SK-N-SH treated with all-trans-retinoic acid at 6 μM for 48 hours (cell line): ENCODE data around the gene RNF10.

Experiments used
- ATAC-seq: fragments of 200-7000 bp; cut with Tn5 transposase; 3 replicates; pipeline ENCODE4 v1.9.1; 2020; ENCODE audit warnings: mild to moderate bottlenecking, moderate library complexity
- ARNTL ChIP-seq: fragments of 450-650 bp; formaldehyde crosslinking; IDR thresholded peaks from 2 replicates; pipeline ENCODE4 v1.5.0; 2020; ENCODE audit warnings: low read depth, mild to moderate bottlenecking, moderate library complexity, borderline replicate concordance
- CSDC2 ChIP-seq: fragments of 250-450 bp; sonication (Bioruptor Pico); IDR thresholded peaks from 2 replicates; pipeline ENCODE4 v1.5.0; 2020; ENCODE audit warnings: mild to moderate bottlenecking, moderate library complexity
- ESRRG ChIP-seq: fragments of 250-450 bp; sonication (Bioruptor Pico); IDR thresholded peaks from 2 replicates; pipeline ENCODE4 v1.6.1; 2021; ENCODE audit warnings: mild to moderate bottlenecking
- GLIS3 ChIP-seq: fragments of 250-450 bp; sonication (Bioruptor Pico); IDR thresholded peaks from 2 replicates; pipeline ENCODE4 v1.5.0; 2020; ENCODE audit warnings: mild to moderate bottlenecking, moderate library complexity
- ISL1 ChIP-seq: fragments of 250-450 bp; sonication (Bioruptor Pico); IDR thresholded peaks from 2 replicates; pipeline ENCODE4 v2.1.2; 2022; ENCODE audit warnings: mild to moderate bottlenecking, moderate library complexity
- OSR1 ChIP-seq: fragments of 250-450 bp; sonication (Bioruptor Pico); IDR thresholded peaks from 2 replicates; pipeline ENCODE4 v1.8.0; 2022; ENCODE audit warnings: moderate library complexity, mild to moderate bottlenecking, inconsistent platforms
- PPARA ChIP-seq: fragments of 250-450 bp; sonication (Bioruptor Pico); IDR thresholded peaks from 2 replicates; pipeline ENCODE4 v1.5.0; 2020; ENCODE audit warnings: mild to moderate bottlenecking, borderline replicate concordance
- RARB ChIP-seq: fragments of 250-450 bp; sonication (Bioruptor Pico); IDR thresholded peaks from 2 replicates; pipeline ENCODE4 v1.8.0; 2021; ENCODE audit warnings: mild to moderate bottlenecking, moderate library complexity
- SNAI2 ChIP-seq: fragments of 250-450 bp; sonication (Bioruptor Pico); IDR thresholded peaks from 2 replicates; pipeline ENCODE4 v1.5.0; 2020; ENCODE audit warnings: mild to moderate bottlenecking, moderate library complexity
- TCF4 ChIP-seq: fragments of 250-450 bp; sonication (Bioruptor Pico); IDR thresholded peaks from 2 replicates; pipeline ENCODE4 v1.8.0; 2021; ENCODE audit warnings: mild to moderate bottlenecking, moderate library complexity, borderline replicate concordance
- TOX ChIP-seq: fragments of 250-450 bp; sonication (Bioruptor Pico); IDR thresholded peaks from 2 replicates; pipeline ENCODE4 v1.8.0; 2021; ENCODE audit warnings: mild to moderate bottlenecking, moderate library complexity, borderline replicate concordance
- ZC3H10 ChIP-seq: fragments of 250-450 bp; sonication (Bioruptor Pico); IDR thresholded peaks from 2 replicates; pipeline ENCODE4 v1.5.1; 2021; ENCODE audit warnings: mild to moderate bottlenecking, moderate library complexity
- ZFP30 ChIP-seq: fragments of 450-650 bp; formaldehyde crosslinking; IDR thresholded peaks from 2 replicates; pipeline ENCODE4 v1.5.0; 2022; ENCODE audit warnings: mild to moderate bottlenecking, moderate library complexity
- ZNF8 ChIP-seq: fragments of 450-650 bp; formaldehyde crosslinking; IDR thresholded peaks from 2 replicates; pipeline ENCODE4 v1.5.0; 2020; ENCODE audit warnings: mild to moderate bottlenecking, moderate library complexity
- TF ChIP-seq, protein P1 (sequence below): fragments of 250-450 bp; sonication (Bioruptor Pico); IDR thresholded peaks from 2 replicates; pipeline ENCODE4 v1.8.0; 2021; ENCODE audit warnings: low read depth, mild to moderate bottlenecking, moderate library complexity, borderline replicate concordance
- TF ChIP-seq, protein P2 (sequence below): fragments of 250-450 bp; sonication (Bioruptor Pico); IDR thresholded peaks from 2 replicates; pipeline ENCODE4 v1.5.1; 2021; ENCODE audit warnings: mild to moderate bottlenecking, moderate library complexity
- TF ChIP-seq, protein P3 (sequence below): fragments of 250-450 bp; sonication (Bioruptor Pico); IDR thresholded peaks from 2 replicates; pipeline ENCODE4 v1.5.1; 2020; ENCODE audit warnings: low read depth, mild to moderate bottlenecking, moderate library complexity
- TF ChIP-seq, protein P4 (sequence below): fragments of 250-450 bp; sonication (Bioruptor Pico); IDR thresholded peaks from 2 replicates; pipeline ENCODE4 v1.8.0; 2020; ENCODE audit warnings: mild to moderate bottlenecking, moderate library complexity, borderline replicate concordance
- TF ChIP-seq, protein P5 (sequence below): fragments of 250-450 bp; sonication (Bioruptor Pico); IDR thresholded peaks from 2 replicates; pipeline ENCODE4 v1.5.0; 2020; ENCODE audit warnings: mild to moderate bottlenecking, moderate library complexity

The RNF10 gene

DNA sequence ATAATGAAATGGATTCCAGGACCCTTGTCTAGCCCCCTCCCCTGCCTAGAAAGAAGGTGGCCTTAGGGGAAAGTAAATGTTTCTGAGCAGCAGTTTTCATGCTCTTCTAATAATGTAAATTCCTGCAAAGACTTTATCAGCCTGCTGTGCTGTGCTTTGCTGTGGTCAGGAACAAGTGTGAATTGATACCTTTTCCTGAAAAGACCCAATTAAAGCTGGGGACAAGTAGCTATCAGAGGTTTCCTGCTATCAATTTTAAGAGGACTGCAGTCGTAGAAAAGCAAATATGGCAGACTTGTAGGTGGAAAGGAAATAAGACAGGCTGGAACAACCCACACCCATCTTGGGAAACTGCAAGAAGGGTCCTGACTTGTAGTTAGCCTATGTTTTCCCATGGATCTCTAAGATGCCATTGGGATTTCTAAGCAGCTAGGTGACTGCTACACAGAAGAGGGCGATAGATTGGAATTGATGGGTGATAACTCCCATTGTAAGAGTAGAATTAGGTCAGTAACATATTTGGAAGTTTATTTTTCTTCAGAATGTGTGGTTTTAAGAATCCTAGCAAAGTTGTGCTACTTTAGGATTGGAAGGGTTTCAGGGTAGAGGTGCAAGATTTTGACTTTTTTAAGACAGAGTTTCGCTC, 35.2 kb upstream of the RNF10 start:
- TF ChIP-seq TOX (CRISPR knock-in tag) (no peak), ZNF8 (no peak), SNAI2 (CRISPR knock-in tag) (no peak), OSR1 (CRISPR knock-in tag) (no peak), ESRRG (CRISPR knock-in tag) (no peak), RARB (CRISPR knock-in tag) (no peak), GLIS3 (no peak), ARNTL (CRISPR knock-in tag) (no peak), ZFP30 (CRISPR knock-in tag) (no peak), PPARA (CRISPR knock-in tag) (no peak), ZC3H10 (CRISPR knock-in tag) (no peak), TCF4 (CRISPR knock-in tag) (no peak)
- TF ChIP-seq, protein P1, sequence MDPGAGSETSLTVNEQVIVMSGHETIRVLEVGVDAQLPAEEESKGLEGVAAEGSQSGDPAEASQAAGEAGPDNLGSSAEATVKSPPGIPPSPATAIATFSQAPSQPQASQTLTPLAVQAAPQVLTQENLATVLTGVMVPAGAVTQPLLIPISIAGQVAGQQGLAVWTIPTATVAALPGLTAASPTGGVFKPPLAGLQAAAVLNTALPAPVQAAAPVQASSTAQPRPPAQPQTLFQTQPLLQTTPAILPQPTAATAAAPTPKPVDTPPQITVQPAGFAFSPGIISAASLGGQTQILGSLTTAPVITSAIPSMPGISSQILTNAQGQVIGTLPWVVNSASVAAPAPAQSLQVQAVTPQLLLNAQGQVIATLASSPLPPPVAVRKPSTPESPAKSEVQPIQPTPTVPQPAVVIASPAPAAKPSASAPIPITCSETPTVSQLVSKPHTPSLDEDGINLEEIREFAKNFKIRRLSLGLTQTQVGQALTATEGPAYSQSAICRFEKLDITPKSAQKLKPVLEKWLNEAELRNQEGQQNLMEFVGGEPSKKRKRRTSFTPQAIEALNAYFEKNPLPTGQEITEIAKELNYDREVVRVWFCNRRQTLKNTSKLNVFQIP (CRISPR knock-in tag) = no peak
- TF ChIP-seq, protein P2, sequence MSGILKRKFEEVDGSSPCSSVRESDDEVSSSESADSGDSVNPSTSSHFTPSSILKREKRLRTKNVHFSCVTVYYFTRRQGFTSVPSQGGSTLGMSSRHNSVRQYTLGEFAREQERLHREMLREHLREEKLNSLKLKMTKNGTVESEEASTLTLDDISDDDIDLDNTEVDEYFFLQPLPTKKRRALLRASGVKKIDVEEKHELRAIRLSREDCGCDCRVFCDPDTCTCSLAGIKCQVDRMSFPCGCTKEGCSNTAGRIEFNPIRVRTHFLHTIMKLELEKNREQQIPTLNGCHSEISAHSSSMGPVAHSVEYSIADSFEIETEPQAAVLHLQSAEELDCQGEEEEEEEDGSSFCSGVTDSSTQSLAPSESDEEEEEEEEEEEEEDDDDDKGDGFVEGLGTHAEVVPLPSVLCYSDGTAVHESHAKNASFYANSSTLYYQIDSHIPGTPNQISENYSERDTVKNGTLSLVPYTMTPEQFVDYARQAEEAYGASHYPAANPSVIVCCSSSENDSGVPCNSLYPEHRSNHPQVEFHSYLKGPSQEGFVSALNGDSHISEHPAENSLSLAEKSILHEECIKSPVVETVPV (CRISPR knock-in tag) = no peak
- TF ChIP-seq, protein P3, sequence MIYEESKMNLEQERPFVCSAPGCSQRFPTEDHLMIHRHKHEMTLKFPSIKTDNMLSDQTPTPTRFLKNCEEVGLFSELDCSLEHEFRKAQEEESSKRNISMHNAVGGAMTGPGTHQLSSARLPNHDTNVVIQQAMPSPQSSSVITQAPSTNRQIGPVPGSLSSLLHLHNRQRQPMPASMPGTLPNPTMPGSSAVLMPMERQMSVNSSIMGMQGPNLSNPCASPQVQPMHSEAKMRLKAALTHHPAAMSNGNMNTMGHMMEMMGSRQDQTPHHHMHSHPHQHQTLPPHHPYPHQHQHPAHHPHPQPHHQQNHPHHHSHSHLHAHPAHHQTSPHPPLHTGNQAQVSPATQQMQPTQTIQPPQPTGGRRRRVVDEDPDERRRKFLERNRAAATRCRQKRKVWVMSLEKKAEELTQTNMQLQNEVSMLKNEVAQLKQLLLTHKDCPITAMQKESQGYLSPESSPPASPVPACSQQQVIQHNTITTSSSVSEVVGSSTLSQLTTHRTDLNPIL (CRISPR knock-in tag) = no peak
- TF ChIP-seq, protein P4, sequence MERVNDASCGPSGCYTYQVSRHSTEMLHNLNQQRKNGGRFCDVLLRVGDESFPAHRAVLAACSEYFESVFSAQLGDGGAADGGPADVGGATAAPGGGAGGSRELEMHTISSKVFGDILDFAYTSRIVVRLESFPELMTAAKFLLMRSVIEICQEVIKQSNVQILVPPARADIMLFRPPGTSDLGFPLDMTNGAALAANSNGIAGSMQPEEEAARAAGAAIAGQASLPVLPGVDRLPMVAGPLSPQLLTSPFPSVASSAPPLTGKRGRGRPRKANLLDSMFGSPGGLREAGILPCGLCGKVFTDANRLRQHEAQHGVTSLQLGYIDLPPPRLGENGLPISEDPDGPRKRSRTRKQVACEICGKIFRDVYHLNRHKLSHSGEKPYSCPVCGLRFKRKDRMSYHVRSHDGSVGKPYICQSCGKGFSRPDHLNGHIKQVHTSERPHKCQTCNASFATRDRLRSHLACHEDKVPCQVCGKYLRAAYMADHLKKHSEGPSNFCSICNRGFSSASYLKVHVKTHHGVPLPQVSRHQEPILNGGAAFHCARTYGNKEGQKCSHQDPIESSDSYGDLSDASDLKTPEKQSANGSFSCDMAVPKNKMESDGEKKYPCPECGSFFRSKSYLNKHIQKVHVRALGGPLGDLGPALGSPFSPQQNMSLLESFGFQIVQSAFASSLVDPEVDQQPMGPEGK (CRISPR knock-in tag) = no peak
- TF ChIP-seq, protein P5, sequence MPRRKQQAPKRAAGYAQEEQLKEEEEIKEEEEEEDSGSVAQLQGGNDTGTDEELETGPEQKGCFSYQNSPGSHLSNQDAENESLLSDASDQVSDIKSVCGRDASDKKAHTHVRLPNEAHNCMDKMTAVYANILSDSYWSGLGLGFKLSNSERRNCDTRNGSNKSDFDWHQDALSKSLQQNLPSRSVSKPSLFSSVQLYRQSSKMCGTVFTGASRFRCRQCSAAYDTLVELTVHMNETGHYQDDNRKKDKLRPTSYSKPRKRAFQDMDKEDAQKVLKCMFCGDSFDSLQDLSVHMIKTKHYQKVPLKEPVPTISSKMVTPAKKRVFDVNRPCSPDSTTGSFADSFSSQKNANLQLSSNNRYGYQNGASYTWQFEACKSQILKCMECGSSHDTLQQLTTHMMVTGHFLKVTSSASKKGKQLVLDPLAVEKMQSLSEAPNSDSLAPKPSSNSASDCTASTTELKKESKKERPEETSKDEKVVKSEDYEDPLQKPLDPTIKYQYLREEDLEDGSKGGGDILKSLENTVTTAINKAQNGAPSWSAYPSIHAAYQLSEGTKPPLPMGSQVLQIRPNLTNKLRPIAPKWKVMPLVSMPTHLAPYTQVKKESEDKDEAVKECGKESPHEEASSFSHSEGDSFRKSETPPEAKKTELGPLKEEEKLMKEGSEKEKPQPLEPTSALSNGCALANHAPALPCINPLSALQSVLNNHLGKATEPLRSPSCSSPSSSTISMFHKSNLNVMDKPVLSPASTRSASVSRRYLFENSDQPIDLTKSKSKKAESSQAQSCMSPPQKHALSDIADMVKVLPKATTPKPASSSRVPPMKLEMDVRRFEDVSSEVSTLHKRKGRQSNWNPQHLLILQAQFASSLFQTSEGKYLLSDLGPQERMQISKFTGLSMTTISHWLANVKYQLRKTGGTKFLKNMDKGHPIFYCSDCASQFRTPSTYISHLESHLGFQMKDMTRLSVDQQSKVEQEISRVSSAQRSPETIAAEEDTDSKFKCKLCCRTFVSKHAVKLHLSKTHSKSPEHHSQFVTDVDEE (CRISPR knock-in tag) = no peak
- ATAC-seq = no peak

DNA sequence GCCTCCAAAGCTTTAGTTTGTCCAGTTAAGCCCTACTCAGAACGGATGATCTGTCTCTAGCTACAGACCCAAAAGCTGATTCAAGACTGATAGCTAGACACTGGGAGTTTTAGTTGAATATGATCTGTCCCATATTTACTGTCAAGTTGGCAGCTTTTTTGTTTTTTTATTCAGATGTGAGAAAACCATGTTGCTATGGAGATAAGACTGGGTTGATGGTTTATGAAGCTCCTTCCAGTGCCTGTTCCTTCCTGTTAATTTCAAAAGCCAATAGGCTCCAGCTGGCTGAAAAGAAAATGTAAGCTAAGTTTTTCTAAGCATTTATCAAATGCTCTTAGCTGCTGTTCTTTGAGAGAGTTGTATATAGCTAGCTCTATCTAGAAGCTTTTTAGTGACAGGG, 33.6 kb upstream of the RNF10 start:
- ATAC-seq = no peak
- TF ChIP-seq, protein P4 (CRISPR knock-in tag) = no peak
- no peak for TF ChIP-seq RARB (CRISPR knock-in tag)
- TF ChIP-seq GLIS3 = no peak
- TF ChIP-seq ZNF8 = no peak
- TF ChIP-seq TOX (CRISPR knock-in tag) = no peak
- TF ChIP-seq, protein P3 (CRISPR knock-in tag) = no peak
- no peak for TF ChIP-seq ZFP30 (CRISPR knock-in tag)
- no peak for TF ChIP-seq ISL1
- TF ChIP-seq CSDC2 (CRISPR knock-in tag) = no peak
- no peak for TF ChIP-seq PPARA (CRISPR knock-in tag)
